Posterior vena cava (tissue), 2 donors: Measurements from ENCODE around the gene PNCK. TPM values are rescaled to one million over a fixed set of nuclear protein-coding genes. Genes with fewer than 3 reads are reported as not detected.
A peak's percentile ranks its signal among the peaks of the same experiment; 100 is the strongest.

ENCODE experiments used
- DNase-seq: peaks from one replicate; pipeline ENCODE4 v3.0.0-alpha.2; 2020; ENCODE audit warnings: low spot score
- intact Hi-C, 2 donors: fragments of 100-400 bp; cut with DNase I; formaldehyde crosslinking; loops; one replicate each; pipeline versions ENCODE4 v1.14.1 to v1.14.2; 2022 to 2023
- total RNA-seq, 2 donors: library from RNA; stranded (reverse); fragmentation: NEBNext Ultra II Directional; extraction: Animal tissue kit (Norgen Biotek cat#: 25700); gene quantifications; one replicate each; pipeline ENCODE4 v1.2.1, GENCODE V29; 2021
- donor health status: DM: yes; HTN: yes; CAD: no.
- donor health status: DM: yes; HTN: yes; CAD: no.

The PNCK gene
- total RNA-seq, 2 donors from 2014 or later: 41.1 to 58.9 TPM

- intact Hi-C loops: no loop called here
Observed at GRCh38 chrX:153624196-153625091, 49.2 kb downstream of the PNCK start.

DNA sequence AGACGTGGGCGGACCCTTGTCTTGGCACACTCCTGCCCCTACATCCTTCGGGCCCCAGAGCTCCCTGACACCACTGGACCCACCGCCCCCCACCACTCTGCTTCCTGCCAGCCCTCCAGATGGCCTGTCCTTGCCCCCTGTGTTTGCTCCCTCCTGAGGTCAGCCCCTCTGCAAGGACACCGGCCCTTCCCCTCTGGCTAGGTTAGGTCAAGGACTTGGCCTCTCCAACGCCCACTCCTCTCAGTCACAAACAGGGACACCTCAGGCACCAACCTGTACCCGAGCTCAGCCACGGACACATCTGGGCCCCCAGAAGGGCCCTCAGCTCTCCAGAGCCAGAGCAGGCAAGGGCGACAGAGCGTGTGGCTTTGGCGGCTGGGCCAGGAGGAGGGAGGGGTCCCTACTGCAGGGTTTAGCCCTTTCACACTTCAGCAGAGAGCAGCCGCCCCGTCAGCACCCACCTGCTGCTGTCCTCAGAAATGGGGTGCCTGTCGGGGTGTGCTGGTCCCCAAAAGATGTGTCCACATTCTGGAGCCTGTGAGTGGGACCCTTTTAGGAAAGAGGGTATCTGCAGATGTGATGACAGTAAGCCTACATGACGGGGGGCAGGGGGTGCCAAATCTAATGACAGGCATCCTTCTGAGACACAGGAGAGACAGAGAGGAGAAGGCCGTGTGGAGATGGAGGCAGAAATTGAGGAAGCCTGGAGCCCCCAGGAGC is 50.1 kb downstream of the PNCK start:
- intact Hi-C loops: no loop called here
- peak; percentile 62 for DNase-seq

More at GRCh38 chrX:153624196-153625091, 49.2 kb downstream of the PNCK start:
- DNase-seq: peak; percentile 59

DNA sequence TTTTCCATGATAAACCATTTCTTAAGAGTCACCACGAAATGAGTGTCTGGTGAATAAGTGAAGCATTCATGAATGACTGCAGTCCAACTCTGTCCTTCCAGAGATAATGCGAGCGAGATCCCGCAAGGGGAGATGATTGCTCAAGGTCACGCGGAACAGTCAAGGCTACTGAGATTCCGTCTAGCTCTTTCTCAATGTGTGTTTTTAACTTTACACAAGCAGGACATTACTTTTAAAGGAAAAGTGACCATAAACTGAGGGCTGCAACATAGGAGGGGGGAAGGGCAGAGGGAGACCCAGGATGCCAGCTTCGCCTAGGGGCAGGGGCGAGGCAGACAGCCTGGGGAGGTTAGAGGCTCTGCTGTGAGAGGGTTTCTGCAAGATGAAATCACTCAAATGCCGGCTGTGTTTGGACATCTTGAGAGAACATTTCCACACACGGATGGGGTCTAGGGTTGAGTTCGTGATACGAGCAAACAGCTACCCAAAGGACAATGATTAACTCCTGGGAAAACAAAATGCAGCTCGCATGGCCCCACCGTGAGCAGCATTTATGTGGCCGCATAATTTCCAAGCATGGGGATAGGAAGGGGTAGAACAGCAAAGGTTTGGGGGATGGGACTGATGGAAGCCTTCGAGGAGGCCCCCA is 50.8 kb downstream of the PNCK start:
- no peak for DNase-seq
- intact Hi-C loops: no loop called here

DNA sequence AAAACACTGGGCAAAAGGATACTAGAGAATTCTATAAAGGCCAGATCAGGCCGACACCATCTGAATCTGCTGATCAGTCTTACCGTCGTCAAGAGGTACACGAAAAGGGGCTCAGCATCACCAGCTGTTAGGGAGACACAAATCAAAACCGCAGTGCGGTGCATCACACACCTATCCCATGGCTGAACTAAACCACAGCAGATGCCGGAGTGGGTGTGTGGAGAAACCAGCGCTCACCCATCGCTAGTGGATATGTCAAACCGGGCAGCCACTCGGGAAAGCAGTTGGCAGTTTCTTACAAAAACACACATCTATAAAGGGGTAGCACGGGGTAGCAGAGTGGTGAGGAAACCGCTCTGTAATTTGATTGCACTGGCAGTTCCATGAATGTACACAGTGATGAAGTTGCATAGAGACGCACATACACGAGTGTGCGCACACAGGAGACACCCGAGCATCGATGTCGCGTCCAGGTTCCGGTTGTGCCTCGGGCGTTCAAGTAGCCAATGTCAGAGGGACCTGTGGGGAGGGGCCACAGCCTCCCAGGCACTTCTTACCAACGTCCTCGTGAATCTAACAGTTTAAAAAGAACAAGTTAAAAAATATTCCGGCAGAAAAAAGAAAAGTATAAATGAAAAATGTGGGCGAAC is 51.5 kb downstream of the PNCK start:
- peak; percentile 60 for DNase-seq
- intact Hi-C loops: no loop called here

- DNase-seq: no peak
- intact Hi-C loops: no loop called here
Observed at GRCh38 chrX:153620576-153620975, 53.0 kb downstream of the PNCK start.

Other genes starting within 250 kb of the PNCK start
- 1 to 10 TPM in 1 of 2 donors, under 1 TPM in 1; 0.48 to 1.9 TPM for gene TREX2, start 227.8 kb downstream of the PNCK start, total RNA-seq
- gene HAUS7, start 203.2 kb downstream of the PNCK start, total RNA-seq: 10 to 100 TPM; 23.5 to 30.1 TPM
- 100 to 1,000 TPM; 392 to 743 TPM for gene BGN, start 178.8 kb downstream of the PNCK start, total RNA-seq
- under 1 TPM in 1 of 2 donors, not detected in 1; 0.19 TPM for gene ATP2B3, start 156.2 kb downstream of the PNCK start, total RNA-seq
- 10 to 100 TPM; 15.8 to 21.7 TPM for gene CCNQ, start 74.7 kb downstream of the PNCK start, total RNA-seq
- not detected for gene DUSP9, start 26.6 kb downstream of the PNCK start, total RNA-seq
- 10 to 100 TPM; 33.5 to 42.3 TPM for gene SLC6A8, start 14.1 kb upstream of the PNCK start, total RNA-seq
- gene BCAP31, start 50.6 kb upstream of the PNCK start, total RNA-seq: 100 to 1,000 TPM; 129 to 133 TPM
- 10 to 100 TPM; 14.7 to 22.6 TPM for gene ABCD1, start 51.0 kb upstream of the PNCK start, total RNA-seq
- gene PLXNB3, start 90.4 kb upstream of the PNCK start, total RNA-seq: 10 to 100 TPM; 16.8 to 19.1 TPM
- gene SRPK3, start 107.2 kb upstream of the PNCK start, total RNA-seq: 1 to 10 TPM; 5.4 to 9.8 TPM
- gene IDH3G, start 120.6 kb upstream of the PNCK start, total RNA-seq: 10 to 100 TPM; 43.9 to 44.1 TPM
- gene SSR4, start 120.9 kb upstream of the PNCK start, total RNA-seq: 100 to 1,000 TPM; 164 to 225 TPM
- 10 to 100 TPM; 21.0 to 22.9 TPM for gene PDZD4, start 156.7 kb upstream of the PNCK start, total RNA-seq
- gene L1CAM, start 212.4 kb upstream of the PNCK start, total RNA-seq: 1 to 10 TPM; 3.8 to 4.4 TPM
- 1 to 10 TPM; 1.4 to 2.0 TPM for gene AVPR2, start 230.9 kb upstream of the PNCK start, total RNA-seq